Adrenal gland (tissue), 5 donors: ENCODE results near the gene RALGAPB.

Source experiments
- POLR2A ChIP-seq, 2 donors: fragments of 450-650 bp; IDR thresholded peaks; one replicate each; pipeline ENCODE4 v1.6.1; 2017; ENCODE audit warnings: antibody characterized with exemption in 2 of 2, mild to moderate bottlenecking in 2 of 2, moderate library complexity in 1 of 2
- TF ChIP-seq, protein P1 (sequence below), 6 experiments: fragments of 450-650 bp in 4 of 6; fragments of 200-600 bp in 2 of 6; sonication (generic) in 1 of 6; IDR thresholded peaks; 1 replicate in 5 of 6; 2 replicates in 1 of 6; pipeline versions ENCODE4 v1.5.1 to v1.8.0; 2016 to 2021; ENCODE audit warnings: antibody characterized with exemption in 6 of 6, mild to moderate bottlenecking in 2 of 6, moderate library complexity in 1 of 6
- donor health status: DM: no; HTN: no; CAD: no.

GRCh38 chr20:38429301-38429700 lies 43.3 kb upstream of the RALGAPB start:
- TF ChIP-seq, protein P1, sequence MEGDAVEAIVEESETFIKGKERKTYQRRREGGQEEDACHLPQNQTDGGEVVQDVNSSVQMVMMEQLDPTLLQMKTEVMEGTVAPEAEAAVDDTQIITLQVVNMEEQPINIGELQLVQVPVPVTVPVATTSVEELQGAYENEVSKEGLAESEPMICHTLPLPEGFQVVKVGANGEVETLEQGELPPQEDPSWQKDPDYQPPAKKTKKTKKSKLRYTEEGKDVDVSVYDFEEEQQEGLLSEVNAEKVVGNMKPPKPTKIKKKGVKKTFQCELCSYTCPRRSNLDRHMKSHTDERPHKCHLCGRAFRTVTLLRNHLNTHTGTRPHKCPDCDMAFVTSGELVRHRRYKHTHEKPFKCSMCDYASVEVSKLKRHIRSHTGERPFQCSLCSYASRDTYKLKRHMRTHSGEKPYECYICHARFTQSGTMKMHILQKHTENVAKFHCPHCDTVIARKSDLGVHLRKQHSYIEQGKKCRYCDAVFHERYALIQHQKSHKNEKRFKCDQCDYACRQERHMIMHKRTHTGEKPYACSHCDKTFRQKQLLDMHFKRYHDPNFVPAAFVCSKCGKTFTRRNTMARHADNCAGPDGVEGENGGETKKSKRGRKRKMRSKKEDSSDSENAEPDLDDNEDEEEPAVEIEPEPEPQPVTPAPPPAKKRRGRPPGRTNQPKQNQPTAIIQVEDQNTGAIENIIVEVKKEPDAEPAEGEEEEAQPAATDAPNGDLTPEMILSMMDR (IDR thresholded peaks at IDR 0.05), result no peak
- no peak for TF ChIP-seq POLR2A (IDR thresholded peaks at IDR 0.05)
